Mucosa of descending colon (tissue), 3 donors: ENCODE data around the gene MMAB. TPM values are rescaled to one million over a fixed set of nuclear protein-coding genes. Genes with fewer than 3 reads are reported as not detected.

Source experiments
- ATAC-seq: fragments of 200-7000 bp; cut with Tn5 transposase; one replicate; pipeline ENCODE4 v1.9.1; 2020; ENCODE audit warnings: mild to moderate bottlenecking, moderate library complexity
- DNase-seq, 3 donors: peaks; one replicate each; pipeline ENCODE4 v3.0.0-alpha.2; 2020
- H3K36me3 ChIP-seq: fragments of 200-600 bp; one replicate; pipeline ENCODE4 v1.8.0; 2021; ENCODE audit warnings: low read depth, mild to moderate bottlenecking
- H3K4me1 ChIP-seq: fragments of 200-600 bp; one replicate; pipeline ENCODE4 v1.8.0; 2021; ENCODE audit warnings: low read depth, mild to moderate bottlenecking
- H3K4me3 ChIP-seq: fragments of 200-600 bp; one replicate; pipeline ENCODE4 v1.8.0; 2021; ENCODE audit warnings: mild to moderate bottlenecking
- H3K9me3 ChIP-seq: fragments of 200-600 bp; one replicate; pipeline ENCODE4 v1.8.0; 2021; ENCODE audit warnings: mild to moderate bottlenecking
- intact Hi-C, 2 donors: fragments of 100-400 bp; cut with DNase I in 1 of 2; cut with micrococcal nuclease in 1 of 2; formaldehyde crosslinking; loops; one replicate each; pipeline versions ENCODE4 v1.11.0 to v1.11.1; 2022; cut with DNase I, micrococcal nuclease
- total RNA-seq, 3 donors: library from RNA; stranded (reverse); fragmentation: NEBNext Ultra II Directional in 2 of 3; extraction: Animal tissue kit (Norgen Biotek cat#: 25700) in 2 of 3; gene quantifications; one replicate each; pipeline versions ENCODE4 v1.2.1 to v1.2.4, GENCODE V29; 2021 to 2023
- TF ChIP-seq, protein P1 (sequence below): fragments of 200-600 bp; IDR thresholded peaks from one replicate; pipeline ENCODE4 v1.8.0; 2022; ENCODE audit warnings: antibody characterized with exemption, mild to moderate bottlenecking
- donor health status: DM: no; HTN: no; CAD: no; lungs with moderate emphysema.
- donor health status: DM: no; HTN: no; CAD: no.
- donor health status: DM: no; HTN: yes; CAD: no.

MMAB gene
- total RNA-seq, 3 donors from 2014 or later: 29.9 to 45.5 (median 42.0) TPM

DNA sequence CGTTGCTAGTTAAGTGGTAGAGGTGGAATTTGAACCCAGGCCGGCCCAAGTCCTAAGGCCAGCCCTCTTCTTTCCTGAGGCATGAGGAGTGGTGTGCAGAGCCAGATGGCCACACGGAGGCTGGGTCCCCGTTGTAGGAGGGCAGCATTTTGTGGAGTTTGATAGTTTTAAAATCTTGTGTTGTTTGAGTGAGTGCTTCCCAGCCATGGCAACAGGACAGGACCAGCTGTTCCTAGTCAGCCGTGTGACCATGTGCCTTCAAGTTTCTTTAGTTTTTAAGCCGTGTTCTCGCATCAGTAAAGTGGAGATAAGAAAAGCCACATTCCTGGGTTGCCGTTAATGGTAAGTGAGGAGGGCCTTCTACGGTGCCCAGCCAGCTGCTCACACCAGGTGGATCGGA, 51.5 kb downstream of the MMAB start:
- Histone ChIP-seq H3K36me3 (peaks cover 2% of the 10 kb centered on the region), H3K9me3 (no peaks in the 10 kb centered on the region), H3K4me3 (no peak overlapping the region), H3K4me1 (peaks cover 4% of the 10 kb centered on the region)
- ATAC-seq (no peak), DNase-seq (no peak)
- TF ChIP-seq, protein P1, sequence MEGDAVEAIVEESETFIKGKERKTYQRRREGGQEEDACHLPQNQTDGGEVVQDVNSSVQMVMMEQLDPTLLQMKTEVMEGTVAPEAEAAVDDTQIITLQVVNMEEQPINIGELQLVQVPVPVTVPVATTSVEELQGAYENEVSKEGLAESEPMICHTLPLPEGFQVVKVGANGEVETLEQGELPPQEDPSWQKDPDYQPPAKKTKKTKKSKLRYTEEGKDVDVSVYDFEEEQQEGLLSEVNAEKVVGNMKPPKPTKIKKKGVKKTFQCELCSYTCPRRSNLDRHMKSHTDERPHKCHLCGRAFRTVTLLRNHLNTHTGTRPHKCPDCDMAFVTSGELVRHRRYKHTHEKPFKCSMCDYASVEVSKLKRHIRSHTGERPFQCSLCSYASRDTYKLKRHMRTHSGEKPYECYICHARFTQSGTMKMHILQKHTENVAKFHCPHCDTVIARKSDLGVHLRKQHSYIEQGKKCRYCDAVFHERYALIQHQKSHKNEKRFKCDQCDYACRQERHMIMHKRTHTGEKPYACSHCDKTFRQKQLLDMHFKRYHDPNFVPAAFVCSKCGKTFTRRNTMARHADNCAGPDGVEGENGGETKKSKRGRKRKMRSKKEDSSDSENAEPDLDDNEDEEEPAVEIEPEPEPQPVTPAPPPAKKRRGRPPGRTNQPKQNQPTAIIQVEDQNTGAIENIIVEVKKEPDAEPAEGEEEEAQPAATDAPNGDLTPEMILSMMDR: no peak
- intact Hi-C loops: no loop called here

DNA sequence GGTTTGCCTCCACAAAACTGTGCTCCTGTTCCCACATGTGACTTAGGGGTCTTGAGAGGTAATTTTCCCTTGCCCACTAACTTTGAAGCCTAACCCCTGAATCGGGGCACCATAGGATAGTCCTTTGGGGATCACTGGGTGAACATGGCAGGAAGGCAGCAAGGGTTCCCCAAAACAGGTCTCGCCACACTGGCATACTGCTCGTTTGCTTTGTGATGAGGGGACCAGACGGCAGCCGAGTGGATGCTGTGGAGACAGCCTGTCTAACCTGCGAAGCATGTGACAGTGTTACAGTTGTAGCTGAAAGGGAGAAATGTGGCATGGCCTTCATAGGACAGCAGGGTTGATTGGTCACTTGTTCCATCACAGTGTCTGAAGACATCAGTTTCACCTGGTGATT, 53.5 kb downstream of the MMAB start:
- H3K9me3 ChIP-seq: no peaks in the 10 kb centered on the region
- TF ChIP-seq, protein P1: no peak
- H3K4me1 ChIP-seq: peaks cover 4% of the 10 kb centered on the region
- no peaks in the 10 kb centered on the region for H3K36me3 ChIP-seq
- DNase-seq (no peak), ATAC-seq (no peak)
- H3K4me3 ChIP-seq: no peak overlapping the region
- intact Hi-C loops: no loop called here

DNA sequence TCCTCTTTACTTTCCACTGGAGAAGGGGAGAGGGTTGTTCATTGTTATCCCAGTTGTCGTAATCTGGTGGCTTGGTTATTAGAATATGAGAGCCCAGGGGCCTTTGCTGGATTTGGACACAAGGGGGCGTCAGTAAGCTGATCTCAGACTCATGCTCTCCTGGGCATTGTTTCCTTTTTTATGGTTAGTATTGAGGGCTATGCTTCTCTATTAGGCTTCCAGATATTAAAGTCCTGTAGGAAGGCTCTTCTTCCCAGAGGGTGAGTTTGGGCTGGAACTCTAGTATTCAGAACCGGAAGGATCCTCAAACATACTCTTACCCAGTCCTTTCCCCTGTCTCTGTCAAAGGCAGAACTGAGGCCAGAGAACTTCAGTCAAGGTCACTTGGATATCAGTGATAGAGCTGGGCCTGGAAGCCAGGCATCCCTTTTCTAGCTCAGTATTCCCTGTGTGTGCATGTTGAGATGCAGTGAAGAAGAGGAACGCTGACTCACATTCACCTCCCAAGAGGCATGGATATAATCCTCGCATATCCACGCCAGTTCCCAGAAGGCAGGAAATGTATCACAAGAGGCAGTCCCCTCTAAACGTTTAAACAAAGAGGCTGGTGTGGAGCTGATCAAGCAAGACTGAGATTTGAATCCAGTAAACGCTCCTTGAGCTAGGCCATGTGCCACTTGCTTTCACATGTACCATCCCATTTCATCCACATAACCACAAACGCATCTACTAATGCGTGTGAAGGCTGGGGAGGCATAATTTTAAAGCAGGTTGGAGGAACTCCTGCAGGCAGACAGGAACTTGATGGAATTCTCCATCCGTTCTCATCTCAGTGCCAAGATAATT, 54.3 kb downstream of the MMAB start:
- TF ChIP-seq, protein P1: peak; percentile 61
- Histone ChIP-seq H3K9me3 (no peaks in the 10 kb centered on the region), H3K4me3 (no peak overlapping the region), H3K4me1 (peaks cover 4% of the 10 kb centered on the region), H3K36me3 (no peaks in the 10 kb centered on the region)
- ATAC-seq: peak; percentile 83
- intact Hi-C loops: no loop called here
- DNase-seq: peak in 2 of 3 donors; percentile 53 to 85

- TF ChIP-seq, protein P1: no peak
- no peak for ATAC-seq
- peaks cover 4% of the 10 kb centered on the region for H3K4me1 ChIP-seq
- no peaks in the 10 kb centered on the region for H3K9me3 ChIP-seq
- H3K4me3 ChIP-seq: no peak overlapping the region
- no peaks in the 10 kb centered on the region for H3K36me3 ChIP-seq
- no peak for DNase-seq
- intact Hi-C loops: no loop called here
Observed at GRCh38 chr12:109517619-109518018, 55.7 kb downstream of the MMAB start.

DNA sequence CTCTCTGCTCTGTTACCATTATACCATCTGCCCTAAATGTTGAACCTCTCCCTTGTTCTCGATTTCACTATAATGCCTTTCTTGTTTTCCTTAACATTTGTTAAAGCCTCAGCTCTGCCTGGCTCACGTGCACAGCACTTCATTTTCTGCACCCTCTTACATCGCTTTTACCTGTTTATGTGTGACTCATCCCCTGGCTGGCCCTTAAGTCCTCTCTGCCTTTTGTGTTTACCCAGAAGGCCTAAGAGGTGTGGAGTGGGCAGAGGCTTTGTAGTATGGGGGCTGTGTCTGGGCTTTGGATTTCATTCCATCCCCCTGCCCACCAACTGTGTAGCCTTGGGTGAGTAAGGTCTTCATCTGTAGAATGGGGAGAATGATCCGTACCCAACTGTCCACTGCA, 59.3 kb downstream of the MMAB start:
- Histone ChIP-seq H3K9me3 (no peaks in the 10 kb centered on the region), H3K4me1 (no peaks in the 10 kb centered on the region), H3K4me3 (no peak overlapping the region), H3K36me3 (no peaks in the 10 kb centered on the region)
- intact Hi-C loops: no loop called here
- TF ChIP-seq, protein P1: no peak
- ATAC-seq: no peak
- DNase-seq: no peak
